ENCODE results near the gene SLC10A7. TPM values are rescaled to one million over a fixed set of nuclear protein-coding genes. Genes with fewer than 3 reads are reported as not detected.

SLC10A7 gene
- polyA plus RNA-seq, 1 donor (not counting 4 experiments of a cell fraction or from before 2014, with no cell fraction given), result 12.7 TPM

DNA sequence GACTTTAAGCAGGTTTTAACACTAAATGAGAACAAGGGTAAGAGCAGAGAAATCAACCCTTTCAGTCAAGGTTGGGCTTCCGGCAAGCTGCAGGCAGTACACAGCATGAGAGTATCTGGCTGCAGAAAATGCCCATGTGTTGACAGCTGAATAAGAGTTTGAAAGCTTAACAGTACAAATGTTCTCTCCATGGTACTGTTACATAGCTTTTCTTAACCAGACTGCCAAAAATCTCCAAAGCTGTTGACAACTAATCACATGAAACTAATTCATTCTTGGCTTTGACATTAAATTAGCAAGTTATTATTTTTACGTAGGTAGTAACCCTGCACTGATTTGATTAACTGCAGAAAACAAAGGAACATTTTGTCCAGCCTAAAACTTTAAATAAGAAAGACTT, 153.5 kb downstream of the SLC10A7 start:
- no peak for FAIRE-seq
- Histone ChIP-seq H3K36me3 (ENCODE audit: control insufficient read depth in 2 of 2, extremely low read depth in 1 of 2, insufficient read depth in 2 of 2, low read length in 2 of 2) (no peaks in the 10 kb centered on the region), H3K79me2 (ENCODE audit: control insufficient read depth, insufficient read depth, low read length) (no peaks in the 10 kb centered on the region), H3K4me1 (ENCODE audit: control insufficient read depth, extremely low read depth, insufficient read depth, low read length) (peaks cover 22% of the 10 kb centered on the region), H3K27ac (ENCODE audit: control insufficient read depth, insufficient read depth, low read length) (no peak overlapping the region), H4K20me1 (ENCODE audit: control insufficient read depth, extremely low read depth, insufficient read depth, low read length) (no peaks in the 10 kb centered on the region), H3K9ac (ENCODE audit: control insufficient read depth, extremely low read depth, insufficient read depth, low read length) (no peak overlapping the region), H3K4me3 (ENCODE audit: control insufficient read depth in 2 of 3, extremely low read depth in 1 of 3, insufficient read depth in 2 of 3, low read depth in 1 of 3, low read length in 3 of 3) (no peak overlapping the region), H2AFZ (ENCODE audit: control insufficient read depth, low read length) (no peak overlapping the region), H3K9me3 (ENCODE audit: control insufficient read depth, low read depth, low read length) (no peaks in the 10 kb centered on the region), H3K27me3 (ENCODE audit: control insufficient read depth, extremely low read depth, insufficient read depth, low read length) (no peaks in the 10 kb centered on the region), H3K4me2 (ENCODE audit: control insufficient read depth, extremely low read depth, insufficient read depth, low read depth, low read length) (no peak overlapping the region), H3K9me1 (ENCODE audit: control insufficient read depth, extremely low read depth, insufficient read depth, low read length) (no peaks in the 10 kb centered on the region)
- no peak for TF ChIP-seq EZH2 (IDR thresholded peaks at IDR 0.05; ENCODE audit: low read length)
- no peak for TF ChIP-seq CTCF (optimal IDR thresholded peaks at IDR 0.05 in 1 of 3, IDR thresholded peaks at IDR 0.05 in 1 of 3, conservative IDR thresholded peaks at IDR 0.05 in 1 of 3; ENCODE audit: extremely low read depth in 1 of 3, insufficient read depth in 2 of 3, low read length in 3 of 3)
- no peak for DNase-seq (ENCODE audit: low read depth, low spot score)
- dilution Hi-C loops (cut with MboI; ENCODE audit: extremely low pct_ligation_motif_present, low sequenced_read_pairs), result no loop called here

DNA sequence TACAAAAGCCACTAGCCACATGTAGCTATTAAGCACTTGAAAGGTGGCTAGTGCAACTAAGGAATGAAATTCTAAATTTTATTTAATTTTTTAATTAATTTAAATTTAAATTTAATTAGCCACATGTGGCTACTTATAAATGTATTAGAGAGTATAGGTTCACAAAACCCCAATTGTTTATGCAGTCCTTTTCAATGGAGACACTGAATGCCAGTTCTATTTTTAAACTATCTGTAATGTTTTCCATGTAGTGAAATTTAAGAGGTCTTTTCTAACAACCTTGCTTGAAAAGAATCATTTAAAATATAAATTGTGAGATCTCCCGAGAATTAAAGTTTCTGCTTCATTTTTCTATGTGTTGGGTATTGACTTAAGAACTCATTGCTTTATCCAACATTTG, 154.4 kb downstream of the SLC10A7 start:
- DNase-seq (ENCODE audit: low read depth, low spot score), result no peak
- no peak for FAIRE-seq
- H4K20me1 ChIP-seq (ENCODE audit: control insufficient read depth, extremely low read depth, insufficient read depth, low read length), result no peaks in the 10 kb centered on the region

More for the DNA sequence above, 154.4 kb downstream of the SLC10A7 start:
- Histone ChIP-seq H3K4me3 (ENCODE audit: control insufficient read depth in 2 of 3, extremely low read depth in 1 of 3, insufficient read depth in 2 of 3, low read depth in 1 of 3, low read length in 3 of 3) (no peak overlapping the region), H3K27me3 (ENCODE audit: control insufficient read depth, extremely low read depth, insufficient read depth, low read length) (no peaks in the 10 kb centered on the region), H3K4me2 (ENCODE audit: control insufficient read depth, extremely low read depth, insufficient read depth, low read depth, low read length) (no peak overlapping the region), H3K9me3 (ENCODE audit: control insufficient read depth, low read depth, low read length) (no peaks in the 10 kb centered on the region), H3K9me1 (ENCODE audit: control insufficient read depth, extremely low read depth, insufficient read depth, low read length) (no peaks in the 10 kb centered on the region), H3K79me2 (ENCODE audit: control insufficient read depth, insufficient read depth, low read length) (no peaks in the 10 kb centered on the region), H3K4me1 (ENCODE audit: control insufficient read depth, extremely low read depth, insufficient read depth, low read length) (peaks cover 22% of the 10 kb centered on the region), H3K9ac (ENCODE audit: control insufficient read depth, extremely low read depth, insufficient read depth, low read length) (no peak overlapping the region), H3K27ac (ENCODE audit: control insufficient read depth, insufficient read depth, low read length) (no peak overlapping the region), H3K36me3 (ENCODE audit: control insufficient read depth in 2 of 2, extremely low read depth in 1 of 2, insufficient read depth in 2 of 2, low read length in 2 of 2) (no peaks in the 10 kb centered on the region), H2AFZ (ENCODE audit: control insufficient read depth, low read length) (no peak overlapping the region)
- TF ChIP-seq EZH2 (IDR thresholded peaks at IDR 0.05; ENCODE audit: low read length), result no peak
- no peak for TF ChIP-seq CTCF (optimal IDR thresholded peaks at IDR 0.05 in 1 of 3, IDR thresholded peaks at IDR 0.05 in 1 of 3, conservative IDR thresholded peaks at IDR 0.05 in 1 of 3; ENCODE audit: extremely low read depth in 1 of 3, insufficient read depth in 2 of 3, low read length in 3 of 3)
- dilution Hi-C loops (cut with MboI; ENCODE audit: extremely low pct_ligation_motif_present, low sequenced_read_pairs), result no loop called here

Data from keratinocyte (primary cell).